ENCODE data around the gene EPN1.

EPN1 gene

DNA sequence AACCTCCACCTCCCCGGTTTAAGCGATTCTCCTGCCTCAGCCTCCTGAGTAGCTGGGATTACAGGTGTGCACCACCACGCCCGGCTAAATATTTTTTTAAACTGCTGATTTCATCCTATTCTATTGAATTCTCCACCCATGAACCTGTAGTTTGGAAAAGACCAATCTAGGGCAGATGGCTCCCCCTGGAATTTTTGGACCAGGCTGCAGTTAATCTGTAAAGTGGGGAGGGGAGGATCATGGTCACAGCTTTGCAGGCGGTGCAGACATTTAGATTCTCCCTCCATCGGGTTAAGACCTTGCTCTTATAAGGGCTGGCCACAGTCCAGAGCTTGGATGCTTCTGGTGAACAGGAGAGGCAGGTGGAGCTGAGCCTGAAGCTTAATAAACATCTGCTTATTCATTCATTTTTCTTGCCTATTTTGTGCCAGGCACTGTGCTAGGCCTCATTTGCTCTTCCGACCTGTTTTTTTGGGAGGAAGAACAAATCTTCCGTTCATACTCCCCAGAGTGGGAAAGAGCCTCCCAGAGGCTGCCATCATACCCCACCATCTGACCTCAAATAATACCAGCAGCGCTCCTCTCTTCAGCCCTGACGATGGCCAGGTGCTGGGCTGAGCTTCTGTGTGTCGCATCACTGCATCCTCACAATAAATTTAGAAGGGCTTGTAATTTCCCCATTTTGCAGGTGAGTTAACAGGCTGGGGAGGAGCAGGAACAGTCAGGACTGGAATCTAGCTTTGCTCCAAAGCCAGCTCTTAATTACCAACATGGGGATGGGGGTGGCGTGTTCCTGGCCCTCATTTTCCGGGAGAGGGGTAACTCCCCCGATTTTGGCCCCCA is 27.9 kb upstream of the EPN1 start:
- H3K36me3 ChIP-seq (ENCODE audit: insufficient read depth, low read length), result peaks cover 28% of the 10 kb centered on the region
- H3K9me3 ChIP-seq (ENCODE audit: low read length), result no peaks in the 10 kb centered on the region
- H3K4me3 ChIP-seq (ENCODE audit: low read depth, low read length, poor library complexity, severe bottlenecking), result peak overlapping the region; percentile 87
- TF ChIP-seq EZH2 (IDR thresholded peaks at IDR 0.05; ENCODE audit: borderline replicate concordance, low read length), result no peak
- TF ChIP-seq, protein P1, sequence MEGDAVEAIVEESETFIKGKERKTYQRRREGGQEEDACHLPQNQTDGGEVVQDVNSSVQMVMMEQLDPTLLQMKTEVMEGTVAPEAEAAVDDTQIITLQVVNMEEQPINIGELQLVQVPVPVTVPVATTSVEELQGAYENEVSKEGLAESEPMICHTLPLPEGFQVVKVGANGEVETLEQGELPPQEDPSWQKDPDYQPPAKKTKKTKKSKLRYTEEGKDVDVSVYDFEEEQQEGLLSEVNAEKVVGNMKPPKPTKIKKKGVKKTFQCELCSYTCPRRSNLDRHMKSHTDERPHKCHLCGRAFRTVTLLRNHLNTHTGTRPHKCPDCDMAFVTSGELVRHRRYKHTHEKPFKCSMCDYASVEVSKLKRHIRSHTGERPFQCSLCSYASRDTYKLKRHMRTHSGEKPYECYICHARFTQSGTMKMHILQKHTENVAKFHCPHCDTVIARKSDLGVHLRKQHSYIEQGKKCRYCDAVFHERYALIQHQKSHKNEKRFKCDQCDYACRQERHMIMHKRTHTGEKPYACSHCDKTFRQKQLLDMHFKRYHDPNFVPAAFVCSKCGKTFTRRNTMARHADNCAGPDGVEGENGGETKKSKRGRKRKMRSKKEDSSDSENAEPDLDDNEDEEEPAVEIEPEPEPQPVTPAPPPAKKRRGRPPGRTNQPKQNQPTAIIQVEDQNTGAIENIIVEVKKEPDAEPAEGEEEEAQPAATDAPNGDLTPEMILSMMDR (IDR thresholded peaks at IDR 0.05; ENCODE audit: low read length), result no peak
- H3K9ac ChIP-seq (ENCODE audit: low read length), result peak overlapping the region; percentile 93
- H3F3A ChIP-seq (ENCODE audit: insufficient read depth, low read length), result peaks cover 9% of the 10 kb centered on the region; the same call in 1 of the 2 replicates
- H4K20me1 ChIP-seq (ENCODE audit: insufficient read depth, low read length), result no peaks in the 10 kb centered on the region
- H3K27ac ChIP-seq (ENCODE audit: low read depth, low read length, poor library complexity, severe bottlenecking), result peak overlapping the region; percentile 94
- no peak overlapping the region for H2AFZ ChIP-seq (ENCODE audit: low read length)
- peaks cover 56% of the 10 kb centered on the region for H3K4me1 ChIP-seq (ENCODE audit: insufficient read depth, low read length, severe bottlenecking)
- H3K27me3 ChIP-seq (ENCODE audit: insufficient read depth, low read length), result no peaks in the 10 kb centered on the region
- no peaks in the 10 kb centered on the region for H3K9me2 ChIP-seq (ENCODE audit: low read depth, low read length)
- peak overlapping the region; percentile 93 for H3K4me2 ChIP-seq (ENCODE audit: low read length)
- peaks cover 10% of the 10 kb centered on the region for H3K79me2 ChIP-seq (ENCODE audit: insufficient read depth, low read length)

DNA sequence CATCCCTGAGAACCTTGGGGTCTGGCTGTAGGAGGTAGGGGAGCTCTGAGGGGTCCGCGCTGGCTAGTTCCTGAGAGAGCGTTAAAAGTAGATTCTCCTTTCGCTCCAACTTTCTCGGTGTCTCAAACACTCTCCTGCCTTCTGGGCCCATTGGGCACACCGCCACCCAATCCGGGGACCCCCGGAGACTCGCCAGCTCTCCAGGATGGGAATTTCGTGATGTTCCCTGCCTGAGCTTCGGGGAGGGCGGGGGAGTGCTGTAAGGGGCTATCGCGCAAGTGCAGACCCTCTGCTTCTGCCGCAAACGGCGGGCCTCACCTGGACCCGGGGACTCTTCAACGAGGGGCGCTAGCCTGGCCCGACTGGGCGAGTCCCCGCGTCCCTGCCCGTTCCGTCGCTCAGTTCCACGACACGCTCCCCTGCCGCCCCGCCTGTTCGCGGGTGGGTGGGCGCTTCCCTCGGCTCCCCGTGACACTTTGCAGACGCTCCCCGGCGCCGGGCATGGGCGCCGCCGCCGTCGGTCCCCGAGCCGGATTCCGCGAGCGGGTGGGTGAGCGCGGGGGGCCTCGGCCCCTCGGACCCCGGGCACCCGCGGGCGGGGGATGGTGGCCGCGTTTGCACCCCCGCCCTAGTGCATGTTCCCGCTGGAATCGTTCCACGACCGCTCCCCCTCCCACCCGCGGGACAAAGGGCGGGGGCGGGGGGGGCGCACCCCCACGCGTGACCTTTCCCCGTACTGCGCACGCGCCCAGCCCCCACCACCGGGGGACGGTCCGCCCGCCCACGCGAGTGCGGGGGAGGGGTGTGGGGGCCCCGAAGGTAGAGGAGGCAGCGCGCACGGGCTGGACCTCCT is 27.1 kb upstream of the EPN1 start, which contains the start of gene CCDC106:
CCDC106 (plus strand) TSS at position 481 of the 853 bp plus-strand sequence. CDS start 835 bp downstream, outside the sequence.
- Histone ChIP-seq H4K20me1 (ENCODE audit: insufficient read depth, low read length) (no peaks in the 10 kb centered on the region), H3K9ac (ENCODE audit: low read length) (peak within 1 kb of the TSS; percentile 93), H3K4me3 (ENCODE audit: low read depth, low read length, poor library complexity, severe bottlenecking) (peak within 1 kb of the TSS; percentile 87), H3K36me3 (ENCODE audit: insufficient read depth, low read length) (peaks cover 37% of the 10 kb centered on the region), H3K9me3 (ENCODE audit: low read length) (no peaks in the 10 kb centered on the region), H3K9me2 (ENCODE audit: low read depth, low read length) (no peaks in the 10 kb centered on the region), H3K4me2 (ENCODE audit: low read length) (peak within 1 kb of the TSS; percentile 93), H3K27me3 (ENCODE audit: insufficient read depth, low read length) (no peaks in the 10 kb centered on the region), H3K79me2 (ENCODE audit: insufficient read depth, low read length) (peaks cover 10% of the 10 kb centered on the region), H3K27ac (ENCODE audit: low read depth, low read length, poor library complexity, severe bottlenecking) (peak within 1 kb of the TSS; percentile 94), H3F3A (ENCODE audit: insufficient read depth, low read length) (peaks cover 9% of the 10 kb centered on the region; the same call in 1 of the 2 replicates), H3K4me1 (ENCODE audit: insufficient read depth, low read length, severe bottlenecking) (peaks cover 48% of the 10 kb centered on the region), H2AFZ (ENCODE audit: low read length) (no peak within 1 kb of the TSS)
- TF ChIP-seq, protein P1 (IDR thresholded peaks at IDR 0.05; ENCODE audit: low read length), result no peak
- no peak for TF ChIP-seq EZH2 (IDR thresholded peaks at IDR 0.05; ENCODE audit: borderline replicate concordance, low read length)

DNA sequence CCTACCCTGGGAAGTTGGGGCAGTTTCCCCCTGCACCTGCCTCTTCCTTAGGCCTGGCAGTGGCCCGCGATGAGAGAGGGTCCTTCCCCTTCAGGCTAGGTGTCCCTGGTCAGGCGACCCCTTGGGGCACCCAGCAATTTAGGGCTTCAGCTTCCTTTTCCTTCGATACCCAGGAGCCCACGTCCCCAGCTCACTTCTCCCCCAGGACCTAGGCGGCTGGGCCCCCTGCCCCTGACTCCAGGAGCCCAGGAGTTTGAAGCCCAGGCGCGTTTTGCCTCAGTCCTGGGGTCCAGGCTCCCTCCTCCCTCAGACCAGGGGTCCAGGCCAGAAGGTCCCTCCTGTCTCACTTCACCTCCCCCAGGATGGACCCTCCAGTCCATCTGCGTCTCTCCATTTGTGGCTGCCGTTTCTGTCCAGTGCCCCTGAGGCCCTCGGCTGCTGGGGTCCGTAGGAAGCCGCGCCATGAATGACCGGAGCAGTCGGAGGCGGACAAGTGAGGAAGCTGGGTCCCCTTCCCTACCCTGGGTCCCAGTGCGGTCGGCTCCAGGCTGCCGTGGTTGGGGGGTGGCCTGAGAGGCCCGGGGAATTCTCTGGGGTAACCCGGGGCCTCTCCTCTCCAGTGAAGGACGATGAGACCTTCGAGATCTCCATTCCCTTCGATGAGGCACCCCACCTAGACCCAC is 26.3 kb upstream of the EPN1 start:
- Histone ChIP-seq H3K9me3 (ENCODE audit: low read length) (no peaks in the 10 kb centered on the region), H3K27ac (ENCODE audit: low read depth, low read length, poor library complexity, severe bottlenecking) (peak overlapping the region; percentile 94), H3K4me1 (ENCODE audit: insufficient read depth, low read length, severe bottlenecking) (peaks cover 47% of the 10 kb centered on the region), H3K4me3 (ENCODE audit: low read depth, low read length, poor library complexity, severe bottlenecking) (peak overlapping the region; percentile 87), H2AFZ (ENCODE audit: low read length) (no peak overlapping the region), H3K79me2 (ENCODE audit: insufficient read depth, low read length) (peaks cover 10% of the 10 kb centered on the region), H3K9ac (ENCODE audit: low read length) (peak overlapping the region; percentile 93), H3K4me2 (ENCODE audit: low read length) (peak overlapping the region; percentile 93), H3K36me3 (ENCODE audit: insufficient read depth, low read length) (peaks cover 37% of the 10 kb centered on the region), H3K27me3 (ENCODE audit: insufficient read depth, low read length) (no peaks in the 10 kb centered on the region), H4K20me1 (ENCODE audit: insufficient read depth, low read length) (no peaks in the 10 kb centered on the region), H3F3A (ENCODE audit: insufficient read depth, low read length) (peaks cover 9% of the 10 kb centered on the region; the same call in 1 of the 2 replicates), H3K9me2 (ENCODE audit: low read depth, low read length) (no peaks in the 10 kb centered on the region)
- TF ChIP-seq EZH2 (IDR thresholded peaks at IDR 0.05; ENCODE audit: borderline replicate concordance, low read length), result no peak
- TF ChIP-seq, protein P1 (IDR thresholded peaks at IDR 0.05; ENCODE audit: low read length), result no peak

Data from OCI-LY1 (cell line).